SK-N-MC (cell line): ENCODE data around the gene ATAD3A.

Source experiments
- EZH2 ChIP-seq: fragments of 200-600 bp; sonication (generic); IDR thresholded peaks from one replicate; pipeline ENCODE4 v1.6.1; 2017; ENCODE audit warnings: antibody characterized with exemption
- POLR2AphosphoS5 ChIP-seq: IDR thresholded peaks from 2 replicates; pipeline ENCODE4 v1.6.1; 2012; ENCODE audit warnings: mild to moderate bottlenecking, low read depth, low read length, borderline replicate concordance

DNA sequence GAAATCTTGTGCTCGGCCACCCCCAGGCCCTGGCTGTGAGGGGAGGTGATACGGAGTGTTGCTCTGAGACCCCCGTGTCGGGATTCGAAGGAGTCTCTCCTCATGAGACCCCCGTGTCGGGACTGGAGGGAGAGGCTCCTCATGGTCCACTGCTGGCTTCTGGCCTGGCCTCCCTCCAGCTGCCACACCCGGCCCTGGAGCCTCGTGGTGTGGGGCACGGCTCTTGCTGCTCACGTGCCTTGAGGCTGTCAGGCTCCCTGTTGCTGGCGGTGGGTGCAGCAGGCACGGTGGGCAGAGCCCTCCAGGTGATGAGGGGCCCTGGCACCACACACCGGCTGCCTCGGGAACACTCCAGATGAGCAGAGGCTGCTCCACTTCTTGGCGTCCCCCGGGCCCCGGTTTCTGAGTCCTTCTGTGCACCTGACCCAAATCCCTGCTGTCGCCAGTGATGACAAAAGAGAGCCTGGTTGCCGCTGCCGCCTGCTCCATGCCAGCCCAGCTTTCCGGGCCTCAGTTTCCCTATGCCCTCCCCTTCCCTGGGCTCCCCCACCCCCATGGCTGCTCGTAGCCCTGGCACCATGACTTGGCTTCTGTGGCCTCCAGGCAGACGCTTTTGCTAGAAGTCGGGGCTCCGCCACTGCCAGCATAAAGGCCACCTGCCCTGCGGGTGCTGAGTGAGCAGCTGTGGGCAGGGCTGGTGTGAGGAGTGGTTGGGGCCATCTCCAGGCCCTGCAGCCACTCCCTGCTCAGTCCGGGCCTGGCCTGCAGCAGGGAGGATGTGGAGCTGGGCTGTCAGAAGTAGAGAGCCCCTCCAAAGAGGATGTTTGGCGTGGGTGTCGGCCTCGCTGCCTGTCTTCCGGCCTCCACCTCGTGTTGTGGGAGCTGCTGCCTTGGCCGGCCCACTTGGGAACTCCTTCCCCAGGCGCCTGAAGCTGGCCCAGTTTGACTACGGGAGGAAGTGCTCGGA is 16.6 kb downstream of the ATAD3A start:
- no peak for TF ChIP-seq POLR2AphosphoS5
- TF ChIP-seq EZH2, result no peak
